HTERT RPE-1 (cell line): ENCODE data around the gene EYS.

Experiments
- in situ Hi-C: fragments of 300-500 bp; cut with MboI; formaldehyde crosslinking; loops from 4 replicates; pipeline ENCODE4 v1.14.3; 2020; ENCODE audit warnings: low sequenced_read_pairs

Gene EYS

DNA sequence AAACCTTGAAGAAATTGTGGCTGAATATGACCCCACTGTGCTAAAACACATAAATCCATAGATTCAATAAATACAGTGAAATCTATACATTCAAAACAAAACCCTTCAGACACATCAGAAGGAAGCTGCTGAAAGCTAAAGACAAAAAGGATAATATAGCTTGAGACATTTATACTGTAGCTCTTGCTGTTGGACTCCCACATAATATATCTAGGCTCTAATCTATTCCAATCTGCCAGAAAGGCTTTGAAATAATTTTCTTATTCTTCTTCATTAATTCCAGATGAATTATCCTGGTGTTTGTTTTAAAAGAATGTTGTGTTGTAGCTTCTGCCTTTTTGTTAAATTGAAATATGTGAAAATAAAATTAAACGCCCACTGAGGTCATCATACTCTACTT lies 454.0 kb downstream of the EYS start:
- in situ Hi-C loops = no loop called here

DNA sequence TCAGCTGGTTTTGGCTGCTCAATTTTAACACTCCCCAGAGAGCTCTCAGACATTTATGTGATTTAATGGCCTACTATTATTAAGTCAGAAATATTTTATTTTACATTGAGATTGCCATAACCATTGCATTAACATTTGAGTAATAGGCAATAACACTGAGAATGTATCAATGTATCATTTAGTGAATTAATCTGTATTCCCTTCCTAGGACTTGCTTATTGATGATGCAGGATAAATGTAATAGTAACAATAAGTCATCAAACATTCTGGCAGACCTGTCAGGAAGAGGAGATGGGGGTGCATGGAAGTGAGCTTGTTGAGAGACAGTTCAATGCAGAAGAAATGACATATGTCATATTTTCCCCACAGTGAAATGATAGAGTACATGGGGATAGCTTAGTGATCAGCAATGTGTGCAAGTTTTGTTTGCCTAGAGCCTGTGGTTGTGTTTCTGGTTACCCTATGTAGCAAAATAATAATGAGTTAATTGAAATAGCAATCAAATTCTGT lies 458.9 kb downstream of the EYS start:
- in situ Hi-C loops = no loop called here

DNA sequence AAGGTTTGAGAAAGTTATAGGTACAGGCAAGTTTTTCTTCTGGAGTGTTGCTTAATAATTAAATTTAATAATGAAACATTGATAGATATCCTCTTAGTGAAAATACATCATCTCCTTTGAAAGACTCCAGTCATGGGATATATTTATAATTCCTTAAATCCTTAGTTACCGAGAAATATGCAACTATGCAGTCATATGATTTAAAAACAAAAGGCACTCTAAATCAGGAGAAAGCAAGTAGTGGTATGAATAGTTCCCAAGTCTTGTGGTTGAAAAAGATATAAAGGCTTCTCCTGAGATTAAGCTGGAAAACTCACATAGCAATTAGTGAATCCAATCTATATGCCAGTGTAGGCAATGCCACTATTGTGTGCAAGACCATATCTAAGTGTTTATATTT lies 475.4 kb downstream of the EYS start:
- in situ Hi-C loops = no loop called here

DNA sequence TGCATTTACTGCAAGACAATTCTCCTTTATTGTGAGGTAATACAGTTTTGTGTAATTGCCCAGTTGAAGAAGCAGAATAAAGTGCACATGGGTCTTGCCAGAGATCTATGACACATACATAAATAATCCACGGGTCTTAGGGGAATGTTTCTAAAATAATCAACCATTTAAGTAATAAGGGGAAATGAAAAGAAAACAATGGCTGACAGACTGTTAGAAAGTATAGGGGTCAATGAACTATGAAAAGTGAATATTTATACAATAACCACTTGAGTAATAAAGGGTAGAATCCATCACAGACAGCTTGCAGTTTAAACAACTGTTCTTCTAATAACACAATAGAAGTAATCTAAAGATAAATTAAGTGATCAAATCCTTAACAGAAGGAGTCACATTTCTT lies 477.2 kb downstream of the EYS start:
- in situ Hi-C loops = no loop called here

DNA sequence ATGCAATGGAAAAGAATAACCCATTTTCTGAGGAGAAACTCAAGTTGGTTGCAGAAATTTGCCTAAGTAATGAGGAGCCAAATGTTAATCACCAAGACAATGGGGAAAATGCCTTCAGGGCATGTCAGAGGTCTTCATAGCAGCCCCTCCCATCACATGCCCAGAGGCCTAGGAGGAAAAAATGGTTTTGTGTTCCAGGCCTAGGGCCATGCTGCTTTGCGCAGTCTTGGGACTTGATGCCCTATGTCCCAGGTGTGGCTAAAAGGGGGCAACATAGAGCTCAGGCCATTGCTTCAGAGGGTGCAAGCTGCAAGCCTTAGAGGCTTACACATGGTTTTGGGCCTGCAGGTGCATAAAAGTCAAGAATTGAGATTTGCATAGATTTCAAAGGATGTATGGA lies 485.9 kb downstream of the EYS start:
- in situ Hi-C loops = no loop called here

DNA sequence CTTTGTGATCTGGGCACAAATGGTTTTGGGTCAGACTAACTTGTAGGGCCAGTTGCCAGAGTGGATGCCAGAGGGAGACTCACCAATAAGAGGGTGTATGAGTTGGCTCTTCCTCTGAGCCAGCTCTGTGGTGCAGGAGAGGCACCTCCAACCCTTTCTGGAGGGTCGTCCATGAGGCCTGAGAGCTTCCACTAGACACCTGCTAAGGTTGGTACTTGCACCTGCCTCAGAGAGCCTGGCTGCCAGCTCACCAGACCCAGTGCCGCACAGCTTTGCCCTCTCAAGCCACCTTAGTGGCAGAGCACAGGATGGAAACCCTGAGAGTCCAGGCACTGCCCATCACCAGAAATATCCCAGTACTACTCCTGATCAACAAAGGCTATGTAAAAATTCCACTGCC lies 504.3 kb downstream of the EYS start:
- in situ Hi-C loops = no loop called here

DNA sequence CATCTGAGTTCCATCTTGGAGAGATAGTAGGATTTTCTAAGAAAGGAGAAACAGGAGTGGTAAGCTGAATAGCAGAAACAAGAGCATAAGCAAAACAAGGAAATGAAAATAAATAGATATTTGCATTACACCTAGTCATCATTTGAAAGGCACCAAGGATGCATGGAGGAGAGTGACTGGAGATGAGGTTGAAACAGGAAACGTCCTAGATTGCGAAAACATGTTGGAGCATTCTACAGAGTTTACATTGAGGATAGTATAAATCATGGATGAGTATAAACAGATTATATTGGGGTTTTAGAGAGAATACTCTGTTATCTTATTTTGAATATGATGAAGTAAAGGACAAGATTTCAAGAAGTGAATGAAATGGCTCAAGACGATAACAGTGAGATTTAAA lies 507.3 kb downstream of the EYS start:
- in situ Hi-C loops = no loop called here

DNA sequence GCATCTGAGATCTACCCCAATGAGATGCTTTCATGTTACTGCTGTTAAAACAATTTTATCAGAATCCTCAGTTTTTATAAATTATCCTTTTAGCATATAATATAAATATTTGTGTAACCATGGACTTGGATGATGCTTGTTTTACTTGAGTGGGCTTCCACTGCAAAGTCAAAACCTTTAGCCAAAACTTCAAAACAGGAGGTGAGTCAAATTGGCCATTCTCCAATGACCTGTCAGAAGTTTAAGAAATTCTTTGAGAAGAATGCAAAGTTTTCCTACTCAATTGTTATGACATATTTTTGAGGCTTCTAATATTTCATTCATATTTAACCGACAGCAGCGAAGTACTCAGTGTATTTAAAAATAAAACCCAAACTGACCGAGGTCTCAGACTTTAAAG lies 507.9 kb downstream of the EYS start:
- in situ Hi-C loops = no loop called here

DNA sequence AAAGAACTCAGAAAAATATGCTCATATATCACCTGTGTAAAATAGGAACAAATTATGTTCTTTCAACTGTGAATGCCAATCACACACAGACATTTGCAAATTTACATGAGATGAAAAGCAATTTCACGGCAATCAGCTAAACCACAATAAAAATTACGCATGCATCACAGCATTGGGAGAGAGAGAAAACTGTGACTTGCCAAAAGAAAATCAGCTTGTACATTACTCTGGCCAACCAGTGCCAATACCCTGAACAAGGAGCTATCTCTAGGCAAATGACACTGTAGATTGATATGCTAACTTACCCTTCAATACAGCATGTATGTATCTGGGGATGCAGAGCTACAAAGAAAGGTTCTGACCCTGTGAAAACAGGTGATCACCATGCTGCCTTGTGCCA lies 515.6 kb downstream of the EYS start:
- in situ Hi-C loops = no loop called here

DNA sequence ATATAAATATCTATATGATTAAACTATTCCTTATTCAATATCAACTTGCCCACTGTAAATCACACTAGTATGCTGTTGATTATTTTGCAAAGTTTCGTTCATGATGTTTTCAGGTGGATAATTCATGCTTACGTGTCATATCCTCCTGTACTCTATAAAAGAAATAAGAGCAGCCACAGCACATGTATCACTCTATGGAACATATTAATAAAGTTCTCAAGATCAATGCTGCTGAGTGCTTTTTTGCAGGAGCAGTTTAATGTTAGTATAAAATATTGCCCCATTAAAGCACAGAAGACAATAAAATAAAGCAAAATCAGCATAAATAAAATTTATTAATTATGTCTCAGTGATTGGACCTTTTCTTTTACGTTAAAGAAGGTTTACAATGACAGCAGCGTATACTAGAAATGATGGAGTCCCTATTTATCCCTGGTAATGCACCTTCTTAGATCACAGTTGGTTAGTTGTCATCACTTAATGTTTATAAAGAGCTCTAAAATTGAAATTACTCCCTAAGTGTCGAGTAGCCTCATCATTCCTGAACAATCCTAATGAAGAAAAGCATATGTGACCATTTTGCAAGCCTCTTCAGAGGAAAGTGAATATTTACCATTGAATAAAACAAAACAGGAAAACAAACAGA lies 517.7 kb downstream of the EYS start:
- in situ Hi-C loops = no loop called here

DNA sequence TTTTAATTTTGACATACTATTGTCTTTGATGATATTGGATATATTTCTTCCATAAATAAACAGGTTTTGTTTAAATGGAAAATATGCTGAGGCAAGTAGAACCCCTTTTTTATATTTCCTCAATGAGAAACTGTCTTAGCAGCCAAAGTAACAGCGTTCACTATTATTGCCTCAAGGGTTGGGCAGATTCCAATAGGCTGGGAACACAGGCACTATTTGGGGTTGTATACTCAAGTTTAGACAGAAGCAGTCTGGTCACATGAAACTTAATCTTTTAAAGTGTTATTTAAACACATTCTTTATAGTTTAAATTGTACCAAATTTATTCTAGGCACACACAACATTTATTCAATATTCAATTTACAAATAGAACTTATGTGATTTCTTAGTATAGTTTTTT lies 520.2 kb downstream of the EYS start:
- in situ Hi-C loops = no loop called here

DNA sequence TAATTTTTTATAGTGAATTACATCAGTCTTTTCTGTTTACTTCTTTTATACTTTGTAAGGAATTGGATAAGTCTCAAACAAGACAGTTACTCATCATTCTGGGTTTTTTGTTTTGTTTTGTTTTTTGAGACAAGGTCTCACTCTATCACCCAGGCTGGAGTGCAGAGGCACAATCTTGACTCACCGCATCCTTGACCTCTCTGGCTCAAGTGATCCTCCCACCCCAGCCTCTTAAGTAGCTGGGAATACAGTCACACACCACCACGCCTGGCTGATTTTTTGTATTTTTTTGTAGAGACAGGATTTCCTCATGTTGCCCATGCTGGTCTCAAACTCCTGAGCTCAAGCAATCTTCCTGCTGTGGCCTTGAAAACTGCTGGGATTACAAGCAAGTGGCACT lies 524.3 kb downstream of the EYS start:
- in situ Hi-C loops = no loop called here

DNA sequence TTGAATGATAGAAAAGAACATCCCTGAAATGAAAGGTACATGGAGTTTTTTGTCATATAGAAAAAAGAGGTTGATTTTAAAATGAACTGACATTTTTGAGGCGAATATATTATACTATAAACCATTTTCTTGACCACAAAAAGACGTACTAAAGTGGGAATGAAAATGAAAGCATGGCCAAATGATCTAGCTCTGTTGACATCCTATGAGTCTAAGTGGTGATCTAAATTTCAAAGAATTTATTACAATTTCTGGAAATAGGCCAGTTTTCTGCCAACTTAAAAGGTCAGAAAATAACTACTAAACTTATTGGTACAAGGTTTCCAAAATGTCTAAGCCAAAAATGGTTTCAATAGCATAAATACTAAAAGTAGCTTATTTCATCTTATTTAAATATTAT lies 536.8 kb downstream of the EYS start:
- in situ Hi-C loops = no loop called here

DNA sequence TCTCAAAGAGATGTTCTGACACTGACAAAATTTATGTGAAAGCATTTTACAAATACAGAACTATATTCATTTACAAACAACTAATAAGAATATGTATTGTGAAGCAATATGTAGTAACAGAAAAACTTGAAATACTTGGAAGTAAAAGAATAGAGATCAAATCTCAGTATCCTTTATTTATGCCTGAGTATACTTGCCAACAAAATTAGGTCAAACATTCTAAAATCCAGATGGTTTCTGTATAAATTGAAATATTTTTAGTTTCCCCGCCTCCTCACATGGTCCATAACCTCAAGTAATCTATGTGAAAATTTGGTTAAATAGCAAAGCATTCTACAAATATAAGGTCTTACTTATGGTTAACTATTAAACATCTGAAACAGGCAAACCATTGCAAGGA lies 545.4 kb downstream of the EYS start:
- in situ Hi-C loops = no loop called here

DNA sequence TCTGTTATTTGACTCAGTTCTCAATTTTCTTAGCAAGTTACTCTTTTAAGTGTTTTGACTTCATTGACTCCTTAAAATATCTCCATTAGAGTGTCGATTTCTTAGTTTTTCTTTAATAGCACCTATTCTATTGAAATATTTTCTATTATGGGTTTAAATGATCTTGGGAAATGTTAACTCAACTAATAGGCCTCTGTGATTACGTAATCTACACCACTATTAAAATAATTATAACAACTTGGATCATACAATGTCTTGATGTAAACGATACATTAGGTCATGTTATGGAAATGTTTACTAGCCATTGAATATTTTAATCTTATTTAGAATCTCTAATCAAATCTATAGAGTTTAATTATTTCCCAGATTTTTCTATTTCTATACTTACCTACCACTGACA lies 550.0 kb downstream of the EYS start:
- in situ Hi-C loops = no loop called here

DNA sequence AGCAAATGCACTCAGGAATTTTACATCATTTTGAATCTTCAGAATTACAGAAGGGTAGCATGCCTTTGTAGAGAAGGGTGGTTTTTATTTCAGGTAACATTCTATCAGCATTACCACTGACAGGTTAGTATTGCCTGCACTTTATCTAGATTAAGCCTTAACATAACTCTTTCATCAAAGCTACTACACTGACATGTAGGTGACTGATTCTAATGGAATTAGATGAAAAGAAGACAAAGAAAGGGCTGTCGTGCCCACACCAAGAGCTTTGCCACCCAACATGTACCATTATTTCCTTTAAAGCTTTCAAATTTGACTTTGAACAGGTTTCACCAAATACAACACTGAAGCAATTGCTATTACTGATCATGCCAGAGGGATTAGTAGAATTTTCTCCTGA lies 551.9 kb downstream of the EYS start:
- in situ Hi-C loops = no loop called here

DNA sequence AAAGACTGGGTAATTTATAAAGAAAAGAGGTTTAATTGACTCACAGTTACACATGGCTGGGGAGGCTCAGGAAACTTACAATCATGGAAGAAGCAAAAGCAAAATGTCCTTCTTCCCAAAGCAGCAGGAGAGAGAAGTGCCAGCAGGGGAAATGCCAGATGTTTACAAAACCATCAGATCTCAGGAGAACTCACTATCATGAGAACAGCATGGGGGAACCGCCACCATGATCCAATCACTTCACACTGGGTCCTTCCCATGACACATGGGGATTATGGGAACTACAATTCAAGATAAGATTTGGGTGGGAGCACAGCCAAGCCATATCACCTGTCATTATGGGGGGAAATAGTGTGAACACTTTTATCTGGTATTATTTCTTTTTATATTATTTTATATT lies 557.2 kb downstream of the EYS start:
- in situ Hi-C loops = no loop called here

DNA sequence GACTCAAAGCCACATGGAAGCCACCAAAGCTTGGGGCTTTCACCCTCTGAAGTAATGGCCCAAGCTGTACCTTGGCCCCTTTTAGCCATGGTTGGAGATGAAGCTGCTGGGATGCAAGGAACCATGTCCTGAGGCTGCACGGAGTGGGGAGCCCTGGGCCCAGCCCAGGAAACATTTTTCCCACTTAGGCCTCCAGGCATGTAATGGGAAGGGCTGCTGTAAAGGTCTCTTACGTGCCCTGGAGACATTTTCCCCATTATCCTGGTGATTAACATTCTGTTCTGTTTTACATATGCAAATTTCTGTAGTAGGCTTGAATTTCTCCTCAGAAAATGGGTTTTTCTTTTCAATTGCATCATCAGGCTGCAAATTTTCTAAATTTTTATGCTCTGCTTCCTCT lies 558.2 kb downstream of the EYS start:
- in situ Hi-C loops = no loop called here

DNA sequence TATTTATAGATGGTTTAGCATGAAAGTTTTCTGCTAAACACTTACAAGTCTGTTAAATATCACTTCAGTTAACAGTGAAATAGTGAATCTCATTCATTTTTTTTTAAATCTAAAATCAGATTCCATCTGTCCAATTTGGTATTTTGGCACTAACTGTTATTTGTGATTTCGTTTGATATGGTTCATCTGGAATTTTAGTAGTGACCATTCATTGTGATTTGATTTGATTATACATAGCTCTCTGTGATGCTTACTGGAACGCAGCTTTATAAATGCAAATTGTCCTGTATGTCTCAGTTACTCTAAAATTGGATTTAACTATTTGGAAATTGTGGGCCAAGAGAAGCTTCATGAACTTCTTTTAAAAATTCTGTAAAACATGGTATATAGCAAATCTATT lies 571.5 kb downstream of the EYS start:
- in situ Hi-C loops = no loop called here

DNA sequence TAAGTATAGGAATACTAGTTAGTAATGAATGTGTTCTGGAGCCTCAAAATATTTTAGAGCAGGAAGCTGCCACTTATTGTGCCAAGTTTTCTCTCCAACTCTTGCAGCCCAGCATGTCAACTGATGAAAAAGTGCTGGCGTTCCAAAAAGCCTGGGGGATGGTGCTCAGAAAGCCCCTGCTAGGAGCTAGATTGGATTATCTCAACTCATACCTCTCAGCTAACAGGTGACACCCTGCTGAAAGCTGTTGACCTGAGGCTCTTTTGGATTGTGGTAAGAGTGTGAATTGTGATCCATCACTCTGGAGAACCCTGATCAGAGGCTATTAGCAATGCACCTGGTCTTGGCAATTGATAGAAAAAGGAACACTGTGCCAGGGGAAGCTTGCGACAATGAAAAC lies 580.4 kb downstream of the EYS start:
- in situ Hi-C loops = no loop called here

DNA sequence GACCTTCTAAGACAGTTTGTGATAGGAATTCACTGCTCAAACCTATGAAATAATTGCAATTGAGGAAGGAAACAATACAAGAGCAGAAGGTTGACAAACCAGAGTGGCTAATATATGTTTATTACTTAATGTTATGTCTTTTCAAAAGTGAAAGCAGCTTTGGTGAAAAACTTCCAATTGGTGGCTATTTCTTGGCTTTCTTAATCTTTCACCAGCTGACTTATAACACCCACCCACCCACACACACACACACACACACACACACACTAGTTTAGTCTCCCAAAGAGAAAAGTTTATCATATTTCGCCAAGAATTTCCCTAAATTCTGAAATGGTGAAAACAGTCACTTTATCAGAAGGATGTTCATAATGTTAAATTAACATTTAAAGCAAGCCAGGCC lies 583.5 kb downstream of the EYS start:
- in situ Hi-C loops = no loop called here

DNA sequence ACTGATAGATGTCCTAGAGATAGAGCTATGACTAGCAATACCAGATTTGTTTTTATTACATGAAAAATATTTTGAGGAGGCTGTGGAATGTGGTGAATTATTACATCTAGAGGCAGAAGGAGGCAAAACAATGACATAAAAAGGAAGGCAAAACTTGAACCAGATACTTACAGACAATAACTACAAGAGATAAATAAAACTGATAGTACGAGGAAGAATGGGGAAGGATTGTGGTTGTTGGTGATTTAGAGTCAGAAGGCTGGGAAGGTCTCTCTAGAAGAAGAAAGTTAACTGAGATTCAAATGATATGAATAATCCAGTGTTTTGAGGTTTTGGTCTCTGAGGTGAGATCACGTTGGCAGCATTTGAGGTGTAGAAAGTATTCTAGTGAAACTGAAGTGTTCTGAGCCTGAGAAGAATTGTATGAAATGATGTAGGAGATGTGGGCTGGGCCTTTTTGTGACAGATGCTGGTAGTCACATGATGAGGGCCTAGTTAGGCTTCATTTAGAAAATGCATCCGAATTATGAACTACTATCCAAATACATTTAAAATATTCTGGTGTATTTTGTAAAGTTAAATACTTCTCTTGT lies 589.1 kb downstream of the EYS start:
- in situ Hi-C loops = no loop called here

DNA sequence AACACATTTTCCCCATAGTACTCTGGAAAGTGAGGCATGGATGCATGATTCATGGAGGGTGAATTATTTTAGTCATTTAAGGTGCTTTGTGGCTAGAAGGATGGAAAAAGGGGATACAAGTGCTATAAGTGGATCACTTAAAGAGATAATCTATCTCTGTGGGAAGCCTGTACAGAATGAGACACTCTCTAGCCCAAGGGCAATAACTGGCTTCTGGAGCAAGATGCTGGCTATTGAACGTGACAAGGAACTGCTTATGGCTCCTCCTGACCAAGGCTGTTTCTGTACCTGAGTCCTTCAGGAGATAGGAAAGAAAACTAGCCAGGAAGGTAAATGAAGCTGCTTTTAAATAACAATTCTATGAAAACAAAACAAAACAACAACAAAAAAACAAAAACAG lies 590.7 kb downstream of the EYS start:
- in situ Hi-C loops = no loop called here
